ENCODE data around the gene CCDC148. TPM values are rescaled to one million over a fixed set of nuclear protein-coding genes. Genes with fewer than 3 reads are reported as not detected.

The CCDC148 gene
- total RNA-seq, 2 donors from 2014 or later, result 2.7 to 5.0 TPM

- H3K36me3 ChIP-seq (ENCODE audit: control insufficient read depth, insufficient read depth, low read length), result no peaks in the 10 kb centered on the region
- 74% methylated on average over 3 of the region's 3 CpGs; no CpG with 5 or more reads in 1 of the 2 experiments for WGBS, 2 experiments (ENCODE audit: insufficient coverage in 1 of 2, insufficient read length in 1 of 2)
- H3K27ac ChIP-seq (ENCODE audit: low read depth, low read length), result no peak overlapping the region
- H3K9ac ChIP-seq (ENCODE audit: extremely low read depth, low read length, poor library complexity, severe bottlenecking), result no peak overlapping the region
- no peaks in the 10 kb centered on the region for H3K36me3 Mint-ChIP-seq (ENCODE audit: low read depth)
- no peak overlapping the region for H3K4me3 Mint-ChIP-seq
- no peak for TF ChIP-seq CTCF (conservative IDR thresholded peaks at IDR 0.05)
- no peaks in the 10 kb centered on the region for H3K4me1 Mint-ChIP-seq
- peaks cover 21% of the 10 kb centered on the region for H3K9me3 Mint-ChIP-seq
- H3K27me3 Mint-ChIP-seq (ENCODE audit: insufficient read depth), result peaks cover 11% of the 10 kb centered on the region
- H3K27ac Mint-ChIP-seq, result no peak overlapping the region
- H3K9me3 ChIP-seq (ENCODE audit: control insufficient read depth, low read length), result peaks cover 18% of the 10 kb centered on the region
- H3K27me3 ChIP-seq (ENCODE audit: control insufficient read depth, insufficient read depth, low read length, poor library complexity, severe bottlenecking), result no peaks in the 10 kb centered on the region
- H3K4me3 ChIP-seq (ENCODE audit: low read length), result no peak overlapping the region
- H3K4me1 ChIP-seq (ENCODE audit: control insufficient read depth, insufficient read depth, low read length), result no peaks in the 10 kb centered on the region
- no peak for DNase-seq
Observed at GRCh38 chr2:158412206-158412605, 44.3 kb downstream of the CCDC148 start.

GRCh38 chr2:158411748-158412147 lies 44.8 kb downstream of the CCDC148 start:
- Mint-ChIP-seq H3K36me3 (ENCODE audit: low read depth) (no peaks in the 10 kb centered on the region), H3K4me3 (no peak overlapping the region), H3K27me3 (ENCODE audit: insufficient read depth) (peaks cover 11% of the 10 kb centered on the region), H3K4me1 (no peaks in the 10 kb centered on the region), H3K27ac (no peak overlapping the region), H3K9me3 (peaks cover 21% of the 10 kb centered on the region)
- H3K9ac ChIP-seq (ENCODE audit: extremely low read depth, low read length, poor library complexity, severe bottlenecking), result no peak overlapping the region
- H3K4me1 ChIP-seq (ENCODE audit: control insufficient read depth, insufficient read depth, low read length), result no peaks in the 10 kb centered on the region
- H3K4me3 ChIP-seq (ENCODE audit: low read length), result no peak overlapping the region
- H3K27me3 ChIP-seq (ENCODE audit: control insufficient read depth, insufficient read depth, low read length, poor library complexity, severe bottlenecking), result no peaks in the 10 kb centered on the region
- DNase-seq, result no peak
- H3K27ac ChIP-seq (ENCODE audit: low read depth, low read length), result no peak overlapping the region
- TF ChIP-seq CTCF (conservative IDR thresholded peaks at IDR 0.05), result no peak
- H3K9me3 ChIP-seq (ENCODE audit: control insufficient read depth, low read length), result peaks cover 18% of the 10 kb centered on the region
- H3K36me3 ChIP-seq (ENCODE audit: control insufficient read depth, insufficient read depth, low read length), result no peaks in the 10 kb centered on the region

- TF ChIP-seq CTCF (conservative IDR thresholded peaks at IDR 0.05), result no peak
- no peak overlapping the region for H3K4me3 ChIP-seq (ENCODE audit: low read length)
- no peaks in the 10 kb centered on the region for H3K36me3 ChIP-seq (ENCODE audit: control insufficient read depth, insufficient read depth, low read length)
- no peak for DNase-seq
- no peak overlapping the region for H3K27ac ChIP-seq (ENCODE audit: low read depth, low read length)
- no peak overlapping the region for H3K27ac Mint-ChIP-seq
- H3K27me3 ChIP-seq (ENCODE audit: control insufficient read depth, insufficient read depth, low read length, poor library complexity, severe bottlenecking), result no peaks in the 10 kb centered on the region
- no peaks in the 10 kb centered on the region for H3K36me3 Mint-ChIP-seq (ENCODE audit: low read depth)
- H3K9me3 ChIP-seq (ENCODE audit: control insufficient read depth, low read length), result peaks cover 18% of the 10 kb centered on the region
- H3K9me3 Mint-ChIP-seq, result peaks cover 9% of the 10 kb centered on the region
- 88% methylated on average over 1 of the region's 1 CpG; no CpG with 5 or more reads in 1 of the 2 experiments for WGBS, 2 experiments (ENCODE audit: insufficient coverage in 1 of 2, insufficient read length in 1 of 2)
- no peak overlapping the region for H3K9ac ChIP-seq (ENCODE audit: extremely low read depth, low read length, poor library complexity, severe bottlenecking)
- no peaks in the 10 kb centered on the region for H3K4me1 ChIP-seq (ENCODE audit: control insufficient read depth, insufficient read depth, low read length)
- H3K4me1 Mint-ChIP-seq, result no peaks in the 10 kb centered on the region
- H3K4me3 Mint-ChIP-seq, result no peak overlapping the region
- H3K27me3 Mint-ChIP-seq (ENCODE audit: insufficient read depth), result peaks cover 7% of the 10 kb centered on the region
Observed at GRCh38 chr2:158410132-158410531, 46.4 kb downstream of the CCDC148 start.

All from endodermal cell (in vitro differentiated cells).